Astrocyte (in vitro differentiated cells and primary cell): ENCODE results near the gene PEMT.

ENCODE experiments used
- EZH2 ChIP-seq: IDR thresholded peaks from 2 replicates; pipeline ENCODE4 v1.6.1; 2012; ENCODE audit warnings: mild to moderate bottlenecking, low read length, inconsistent platforms; ENCODE audit not compliant: insufficient read depth
- TF ChIP-seq, protein P1 (sequence below): IDR thresholded peaks from 2 replicates; pipeline ENCODE4 v1.5.1; 2011; ENCODE audit warnings: low read depth, mild to moderate bottlenecking, inconsistent platforms, low read length, moderate library complexity; ENCODE audit not compliant: insufficient read depth

DNA sequence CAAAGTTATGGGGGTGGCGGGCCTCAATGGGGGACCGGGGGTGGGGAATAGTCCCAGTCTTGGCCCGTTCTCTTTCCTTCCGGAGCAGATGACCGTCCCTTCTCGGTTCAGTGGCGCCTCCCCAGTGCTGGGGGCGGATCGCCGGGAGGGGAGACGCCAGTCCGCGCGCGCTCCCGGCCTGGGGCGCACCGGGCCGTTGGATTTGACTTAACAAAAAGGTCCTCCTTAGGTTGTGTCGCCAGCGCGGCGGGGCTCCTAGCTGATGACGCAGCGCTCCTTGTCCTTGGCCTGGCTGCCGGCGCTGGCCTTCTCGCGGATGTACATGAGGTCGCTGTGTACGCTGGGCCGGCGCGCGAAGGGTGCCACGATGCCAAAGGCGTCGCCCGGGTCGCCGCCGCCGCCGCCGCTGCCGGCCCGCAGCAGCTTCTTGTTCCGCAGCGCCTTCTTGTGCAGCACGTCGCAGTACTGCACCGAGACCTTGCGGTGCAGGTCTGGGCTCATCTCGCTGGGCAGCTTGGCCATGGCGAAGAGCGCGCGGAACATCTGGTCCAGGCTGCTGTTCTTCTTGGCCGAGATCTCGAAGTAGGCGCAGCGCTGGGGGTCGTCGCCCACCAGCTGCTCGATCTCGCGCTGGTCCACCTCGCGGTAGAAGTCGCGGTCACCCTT, 96.5 kb downstream of the PEMT start:
- TF ChIP-seq, protein P1, sequence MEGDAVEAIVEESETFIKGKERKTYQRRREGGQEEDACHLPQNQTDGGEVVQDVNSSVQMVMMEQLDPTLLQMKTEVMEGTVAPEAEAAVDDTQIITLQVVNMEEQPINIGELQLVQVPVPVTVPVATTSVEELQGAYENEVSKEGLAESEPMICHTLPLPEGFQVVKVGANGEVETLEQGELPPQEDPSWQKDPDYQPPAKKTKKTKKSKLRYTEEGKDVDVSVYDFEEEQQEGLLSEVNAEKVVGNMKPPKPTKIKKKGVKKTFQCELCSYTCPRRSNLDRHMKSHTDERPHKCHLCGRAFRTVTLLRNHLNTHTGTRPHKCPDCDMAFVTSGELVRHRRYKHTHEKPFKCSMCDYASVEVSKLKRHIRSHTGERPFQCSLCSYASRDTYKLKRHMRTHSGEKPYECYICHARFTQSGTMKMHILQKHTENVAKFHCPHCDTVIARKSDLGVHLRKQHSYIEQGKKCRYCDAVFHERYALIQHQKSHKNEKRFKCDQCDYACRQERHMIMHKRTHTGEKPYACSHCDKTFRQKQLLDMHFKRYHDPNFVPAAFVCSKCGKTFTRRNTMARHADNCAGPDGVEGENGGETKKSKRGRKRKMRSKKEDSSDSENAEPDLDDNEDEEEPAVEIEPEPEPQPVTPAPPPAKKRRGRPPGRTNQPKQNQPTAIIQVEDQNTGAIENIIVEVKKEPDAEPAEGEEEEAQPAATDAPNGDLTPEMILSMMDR, result no peak
- TF ChIP-seq EZH2, result no peak
